ENCODE results near the gene GPR55.
"Not testable (repeated sequence)": the region's sequence is repeated elsewhere in the genome, so short reads cannot be mapped to it uniquely, and the experiment has no call there.

Gene GPR55

DNA sequence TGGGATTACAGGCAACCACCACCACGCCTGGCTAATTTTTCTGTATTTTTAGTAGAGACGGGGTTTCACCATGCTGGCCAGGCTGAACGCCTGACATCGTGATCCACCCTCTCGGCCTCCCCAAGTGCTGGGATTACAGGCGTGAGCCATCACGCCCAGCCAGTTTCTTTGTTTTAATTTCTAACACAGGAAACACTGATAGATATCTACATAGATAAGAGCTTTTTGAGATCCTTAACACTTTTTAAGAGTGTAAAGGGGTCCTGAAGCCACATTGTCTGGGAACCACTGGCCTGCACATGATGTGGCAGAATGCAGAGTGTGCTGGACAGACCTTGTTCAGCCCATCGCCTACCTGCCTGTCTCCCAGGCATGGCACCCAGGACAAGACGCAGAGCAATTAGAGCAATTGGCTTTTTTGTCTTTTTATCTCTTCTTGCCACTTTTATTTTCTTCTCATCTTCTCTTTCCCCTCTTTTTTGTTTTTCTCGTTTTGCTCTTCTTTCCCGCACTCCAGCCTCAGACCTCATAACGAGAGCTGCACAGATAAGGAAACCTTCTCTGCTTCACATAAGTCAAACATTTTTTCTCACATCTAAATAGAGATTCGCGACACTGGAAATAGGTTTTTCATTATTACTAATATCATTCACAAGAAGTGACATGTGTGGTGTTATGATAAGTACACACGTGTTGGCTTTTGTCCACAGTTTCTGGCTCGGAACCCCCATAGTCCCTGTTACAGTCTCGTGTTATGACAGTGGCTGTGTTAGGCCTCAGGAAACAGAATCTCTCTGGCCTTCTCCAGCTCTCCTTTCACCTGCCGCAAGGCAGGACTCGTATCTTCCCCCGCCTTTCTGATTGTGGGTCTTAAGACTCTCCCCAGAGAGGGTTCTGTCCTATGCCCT lies 25.2 kb upstream of the GPR55 start:
- no peak for DNase-seq

DNA sequence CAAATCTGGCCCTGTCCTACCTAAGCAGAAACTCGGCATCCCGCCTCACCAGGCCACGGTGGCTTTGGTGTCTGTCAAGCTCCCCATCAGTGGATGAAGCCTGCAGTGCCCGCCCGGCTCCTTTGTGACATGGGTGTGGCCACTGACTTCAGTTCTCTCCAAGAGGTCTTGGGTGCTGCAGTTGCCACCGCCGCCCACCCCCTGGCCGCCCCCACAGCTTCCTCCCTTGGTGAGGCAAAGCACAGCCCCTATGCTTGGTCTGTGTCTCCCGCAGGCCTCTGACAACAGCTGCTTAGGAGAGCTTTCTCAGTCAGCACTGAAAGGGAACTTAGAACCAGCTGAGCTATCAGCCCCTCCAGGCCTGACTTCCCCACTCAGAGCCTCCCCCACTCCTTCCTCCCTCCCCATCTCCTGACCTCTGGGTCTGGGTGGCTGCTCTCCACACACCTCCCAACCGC lies 22.9 kb upstream of the GPR55 start:
- no peak for DNase-seq

- DNase-seq, result no peak
Observed at GRCh38 chr2:230947235-230947576, 22.2 kb upstream of the GPR55 start.

- DNase-seq, result no peak
Observed at GRCh38 chr2:230946429-230947234, 21.6 kb upstream of the GPR55 start.

DNA sequence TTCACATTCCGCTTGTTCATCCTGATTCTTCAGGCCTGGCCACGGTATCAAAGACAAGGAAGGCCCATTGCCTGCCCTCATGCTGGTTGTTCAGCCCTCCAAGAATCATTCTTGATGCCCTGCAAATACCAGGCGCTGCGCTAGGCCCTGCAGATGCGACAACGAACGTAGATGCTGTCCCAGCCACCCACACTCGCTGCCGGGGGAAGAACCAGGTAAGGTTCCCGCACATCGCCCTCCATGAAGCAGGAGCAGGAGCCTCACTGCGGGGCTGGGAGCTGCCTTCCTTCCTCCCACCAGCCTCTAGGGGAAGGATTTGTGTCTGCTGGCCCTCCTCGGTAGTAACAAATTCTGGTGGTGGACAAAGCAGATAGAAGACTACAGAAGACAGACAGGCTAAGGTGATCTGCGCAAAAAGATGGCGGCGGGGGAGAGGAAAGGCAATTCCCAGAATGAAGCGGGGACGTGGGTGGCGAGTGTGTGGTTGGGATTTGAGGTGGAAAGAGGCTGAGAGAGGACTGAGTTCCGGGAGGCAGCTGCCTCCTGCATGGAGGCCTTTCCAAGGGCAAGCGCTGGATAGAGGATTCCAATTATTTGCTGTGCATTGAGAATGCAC lies 19.8 kb upstream of the GPR55 start:
- DNase-seq, result no peak

DNA sequence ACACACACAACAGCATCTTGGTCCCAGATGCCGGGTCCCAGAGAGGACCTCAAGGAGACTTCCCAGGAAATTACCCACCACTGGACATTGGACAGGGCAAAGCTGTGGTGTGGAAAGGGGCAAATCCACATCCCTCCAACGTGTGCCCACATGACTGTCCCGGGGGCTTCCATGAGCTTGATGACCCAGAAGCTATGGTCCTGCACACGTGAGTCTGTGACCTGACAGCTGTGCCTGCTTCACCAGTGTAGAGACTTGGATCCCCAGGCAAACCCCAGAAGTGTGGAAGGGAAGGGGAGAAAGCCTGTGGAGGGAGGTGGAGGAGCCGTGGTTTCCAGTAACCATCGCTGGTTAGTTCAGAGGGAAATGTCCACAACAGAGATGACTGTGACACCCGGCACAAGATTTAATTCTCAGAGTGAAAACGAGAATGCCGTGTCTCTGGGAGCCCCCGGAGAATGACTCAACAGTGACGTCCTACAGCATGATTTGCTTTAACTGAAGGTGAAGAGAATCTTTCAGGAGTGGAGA lies 19.1 kb upstream of the GPR55 start:
- DNase-seq, result no peak

DNA sequence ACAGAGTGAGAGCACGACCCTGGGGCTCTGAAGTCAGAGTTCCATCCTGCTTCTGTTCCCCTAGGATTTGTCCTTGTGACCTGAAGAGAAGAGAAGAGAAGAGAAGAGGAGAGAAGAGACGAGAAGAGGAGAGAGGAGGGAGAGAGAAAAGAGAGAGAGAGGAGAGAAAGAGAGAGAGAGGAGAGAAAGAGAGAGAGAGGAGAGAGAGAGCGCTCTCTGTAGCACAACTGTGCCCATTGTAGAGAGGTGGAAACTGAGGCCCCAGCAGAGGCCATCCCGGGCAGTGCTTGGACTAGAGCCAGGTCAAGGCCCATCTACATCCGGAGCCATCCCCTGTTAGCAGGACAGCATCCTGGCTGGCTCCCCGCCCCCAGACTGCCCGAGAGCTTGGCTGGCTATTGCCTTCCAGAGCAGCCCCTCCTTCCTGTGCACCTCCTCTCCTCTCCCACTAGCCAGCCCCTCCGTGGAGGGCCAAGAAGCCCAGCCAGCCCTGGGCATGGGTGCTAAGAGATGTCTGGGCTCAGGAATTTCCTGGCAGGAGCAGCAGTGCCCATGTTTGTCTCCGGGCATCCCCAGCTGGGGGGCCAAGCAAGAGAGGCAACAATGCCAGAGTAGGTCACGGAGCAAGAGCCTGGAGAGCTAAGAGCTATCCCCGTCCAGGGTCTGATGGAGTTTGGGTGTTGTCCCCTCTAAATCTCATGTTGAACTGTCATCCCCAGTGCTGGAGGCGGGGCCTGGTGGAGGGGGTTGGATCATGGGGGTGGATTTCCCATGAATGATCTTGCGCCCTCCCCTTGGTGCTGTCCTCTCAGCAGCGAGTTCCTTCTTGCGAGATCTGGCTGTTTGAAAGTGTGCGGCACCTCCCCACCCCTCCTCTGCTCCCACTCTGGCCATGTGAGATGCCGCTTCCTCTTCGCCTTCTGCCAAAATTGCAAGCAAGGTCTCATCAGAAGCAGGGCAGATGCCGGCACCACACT lies 18.2 kb upstream of the GPR55 start:
- no peak for DNase-seq

- DNase-seq, result no peak
Observed at GRCh38 chr2:230942371-230942770, 17.3 kb upstream of the GPR55 start.

GRCh38 chr2:230941202-230942180 lies 16.4 kb upstream of the GPR55 start:
- no peak for DNase-seq

GRCh38 chr2:230940471-230940815 lies 15.4 kb upstream of the GPR55 start:
- no peak for DNase-seq

GRCh38 chr2:230939691-230940470 lies 14.8 kb upstream of the GPR55 start:
- no peak for DNase-seq

DNA sequence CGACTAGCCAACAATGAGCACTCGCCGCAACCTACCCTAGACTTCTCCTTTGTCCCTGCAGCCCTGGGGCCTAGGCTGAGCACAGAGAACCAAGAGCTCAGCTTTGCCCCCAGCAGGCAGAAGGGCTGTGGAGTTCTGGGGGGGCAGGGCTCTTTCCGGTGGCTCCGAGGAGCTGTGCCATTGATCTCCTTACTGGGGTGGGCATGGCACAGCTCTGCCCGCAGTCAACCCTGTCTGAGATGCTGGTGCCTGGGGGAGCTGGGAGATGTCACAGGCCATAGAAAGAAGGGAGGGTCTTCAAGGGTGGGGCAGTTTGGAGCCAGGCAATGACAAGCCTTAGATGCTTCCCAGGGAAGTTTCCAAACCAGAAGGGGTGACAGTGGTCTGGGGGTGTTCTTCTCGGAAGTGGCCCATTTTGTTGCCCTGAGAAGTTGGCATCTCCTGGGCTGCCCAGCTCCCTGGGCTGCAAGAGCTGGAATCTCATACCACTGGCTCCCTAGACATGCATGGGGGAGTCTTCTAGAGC lies 14.1 kb upstream of the GPR55 start:
- no peak for DNase-seq

DNA sequence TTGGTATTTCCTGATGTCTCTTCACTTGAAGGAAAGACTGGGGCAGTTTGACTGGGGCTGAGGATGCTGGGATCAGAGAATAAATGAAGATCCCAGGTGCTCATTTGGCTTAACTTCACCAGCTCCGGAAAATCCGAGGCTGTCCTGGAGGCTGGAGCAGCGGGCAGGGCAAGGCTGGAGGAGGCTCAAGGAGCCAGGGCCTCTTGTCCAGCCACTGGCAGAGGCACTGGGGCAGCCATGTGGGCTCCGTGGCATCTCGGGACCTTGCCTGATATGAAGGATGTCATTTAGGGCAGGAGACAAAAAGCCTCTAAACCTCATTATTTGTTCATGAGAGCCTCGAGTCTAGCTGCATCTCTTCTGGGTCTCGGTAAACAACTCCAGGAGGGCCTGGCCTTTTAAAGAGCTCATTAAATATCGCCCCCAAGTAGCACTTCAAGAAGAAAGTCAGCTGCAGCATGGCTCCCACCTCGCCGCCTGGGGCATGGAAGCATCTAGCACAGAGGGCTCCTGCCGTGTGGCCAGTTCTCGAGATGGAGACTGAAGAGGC lies 13.5 kb upstream of the GPR55 start:
- no peak for DNase-seq

DNA sequence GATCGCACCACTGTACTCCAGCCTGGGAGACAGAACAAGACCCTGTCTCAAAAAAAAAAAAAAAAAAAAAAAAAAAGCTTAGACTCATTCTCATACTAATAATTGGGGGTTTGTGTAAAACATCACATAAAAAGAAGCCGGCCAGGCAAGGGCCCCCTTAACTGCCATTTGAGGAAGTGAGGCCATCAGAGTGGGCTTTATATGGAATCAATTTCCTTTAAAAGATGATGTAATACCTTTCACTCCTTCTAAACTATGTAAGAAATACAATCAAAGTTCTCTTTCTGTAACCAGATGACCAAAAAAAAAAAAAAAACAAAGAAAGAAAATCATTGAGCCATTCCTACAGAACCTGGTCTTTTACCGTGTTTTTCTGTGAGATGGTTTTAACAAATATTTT lies 13.1 kb upstream of the GPR55 start:
- DNase-seq, result no peak

DNA sequence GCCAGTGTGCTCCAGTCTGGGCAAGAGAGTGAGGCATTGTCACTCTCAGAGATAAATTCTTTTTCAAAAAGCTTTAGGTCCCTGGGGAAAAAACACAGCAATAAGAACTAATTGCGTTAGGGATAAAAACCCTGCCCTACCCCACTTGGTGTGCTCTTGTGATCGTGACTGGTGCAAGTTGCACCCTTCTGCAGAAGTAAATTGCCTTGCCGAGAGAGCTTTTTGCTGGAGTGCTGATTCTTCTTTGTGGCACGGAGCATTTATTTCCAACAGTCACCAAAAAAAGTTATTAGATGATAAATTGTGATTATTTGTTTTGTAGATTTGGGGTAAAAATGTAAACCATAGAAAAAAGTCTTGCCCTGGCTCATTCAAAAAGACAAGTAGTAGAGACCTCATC lies 12.3 kb upstream of the GPR55 start:
- no peak for DNase-seq

GRCh38 chr2:230936243-230936642 lies 11.2 kb upstream of the GPR55 start:
- DNase-seq, result not testable (repeated sequence)

DNA sequence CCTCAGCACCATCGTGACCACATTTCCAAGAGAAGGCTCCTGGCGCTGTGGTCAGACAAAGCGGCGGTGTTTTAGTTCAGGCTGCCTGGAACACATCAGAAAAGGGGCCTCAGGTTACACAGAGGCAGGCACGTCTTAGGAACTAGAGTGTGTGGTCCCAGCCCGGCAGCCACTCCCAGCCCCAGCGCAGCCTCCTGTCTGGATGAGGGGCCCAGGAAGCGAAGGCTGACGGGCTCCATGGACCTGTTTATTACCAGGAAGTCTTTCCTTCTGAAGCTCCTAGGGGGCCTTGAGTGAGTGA lies 10.0 kb upstream of the GPR55 start:
- DNase-seq, result no peak

GRCh38 chr2:230934231-230935129 lies 9.4 kb upstream of the GPR55 start:
- no peak for DNase-seq

Data from NCI-H2171 treated with DMSO at 0.1 percent for 48 hours (cell line).